Measurements from ENCODE around the gene SKIDA1.
"Not testable (repeated sequence)": the region's sequence is repeated elsewhere in the genome, so short reads cannot be mapped to it uniquely, and the experiment has no call there.

DNA sequence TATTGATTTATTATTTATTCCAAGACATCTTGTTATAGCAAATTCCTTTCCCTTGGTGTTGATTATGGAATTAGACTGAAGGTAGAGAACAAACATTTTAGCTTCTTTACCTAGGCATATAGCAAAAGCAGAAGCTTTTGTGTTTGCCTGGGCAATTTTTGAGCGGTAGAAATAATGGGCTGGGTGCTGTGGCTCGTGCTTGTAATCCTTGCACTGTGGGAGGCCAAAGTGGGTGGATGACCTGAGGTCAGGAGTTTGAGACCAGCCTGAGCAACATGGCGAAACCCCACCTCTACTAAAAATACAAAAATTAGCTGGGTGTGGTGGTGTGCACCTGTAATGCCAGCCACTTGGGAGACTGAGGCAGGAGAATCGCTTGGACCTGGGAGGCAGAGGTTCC lies 15.2 kb upstream of the SKIDA1 start:
- TF ChIP-seq, protein P1, sequence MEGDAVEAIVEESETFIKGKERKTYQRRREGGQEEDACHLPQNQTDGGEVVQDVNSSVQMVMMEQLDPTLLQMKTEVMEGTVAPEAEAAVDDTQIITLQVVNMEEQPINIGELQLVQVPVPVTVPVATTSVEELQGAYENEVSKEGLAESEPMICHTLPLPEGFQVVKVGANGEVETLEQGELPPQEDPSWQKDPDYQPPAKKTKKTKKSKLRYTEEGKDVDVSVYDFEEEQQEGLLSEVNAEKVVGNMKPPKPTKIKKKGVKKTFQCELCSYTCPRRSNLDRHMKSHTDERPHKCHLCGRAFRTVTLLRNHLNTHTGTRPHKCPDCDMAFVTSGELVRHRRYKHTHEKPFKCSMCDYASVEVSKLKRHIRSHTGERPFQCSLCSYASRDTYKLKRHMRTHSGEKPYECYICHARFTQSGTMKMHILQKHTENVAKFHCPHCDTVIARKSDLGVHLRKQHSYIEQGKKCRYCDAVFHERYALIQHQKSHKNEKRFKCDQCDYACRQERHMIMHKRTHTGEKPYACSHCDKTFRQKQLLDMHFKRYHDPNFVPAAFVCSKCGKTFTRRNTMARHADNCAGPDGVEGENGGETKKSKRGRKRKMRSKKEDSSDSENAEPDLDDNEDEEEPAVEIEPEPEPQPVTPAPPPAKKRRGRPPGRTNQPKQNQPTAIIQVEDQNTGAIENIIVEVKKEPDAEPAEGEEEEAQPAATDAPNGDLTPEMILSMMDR (conservative IDR thresholded peaks at IDR 0.05 in 1 of 2, IDR thresholded peaks at IDR 0.05 in 1 of 2; ENCODE audit: extremely low read depth in 1 of 2, insufficient read depth in 1 of 2, low read depth in 1 of 2, low read length in 2 of 2): not testable (repeated sequence)
- not testable (repeated sequence) for TF ChIP-seq EZH2 (IDR thresholded peaks at IDR 0.05; ENCODE audit: borderline replicate concordance, low read length)
